NCI-H2081 (cell line): ENCODE measurements around the gene GRIK4.

Experiments used
- DNase-seq, 2 experiments: peaks; one replicate each; lab custom pipeline; 2025; lab: John Stamatoyannopoulos, UW

Gene GRIK4

DNA sequence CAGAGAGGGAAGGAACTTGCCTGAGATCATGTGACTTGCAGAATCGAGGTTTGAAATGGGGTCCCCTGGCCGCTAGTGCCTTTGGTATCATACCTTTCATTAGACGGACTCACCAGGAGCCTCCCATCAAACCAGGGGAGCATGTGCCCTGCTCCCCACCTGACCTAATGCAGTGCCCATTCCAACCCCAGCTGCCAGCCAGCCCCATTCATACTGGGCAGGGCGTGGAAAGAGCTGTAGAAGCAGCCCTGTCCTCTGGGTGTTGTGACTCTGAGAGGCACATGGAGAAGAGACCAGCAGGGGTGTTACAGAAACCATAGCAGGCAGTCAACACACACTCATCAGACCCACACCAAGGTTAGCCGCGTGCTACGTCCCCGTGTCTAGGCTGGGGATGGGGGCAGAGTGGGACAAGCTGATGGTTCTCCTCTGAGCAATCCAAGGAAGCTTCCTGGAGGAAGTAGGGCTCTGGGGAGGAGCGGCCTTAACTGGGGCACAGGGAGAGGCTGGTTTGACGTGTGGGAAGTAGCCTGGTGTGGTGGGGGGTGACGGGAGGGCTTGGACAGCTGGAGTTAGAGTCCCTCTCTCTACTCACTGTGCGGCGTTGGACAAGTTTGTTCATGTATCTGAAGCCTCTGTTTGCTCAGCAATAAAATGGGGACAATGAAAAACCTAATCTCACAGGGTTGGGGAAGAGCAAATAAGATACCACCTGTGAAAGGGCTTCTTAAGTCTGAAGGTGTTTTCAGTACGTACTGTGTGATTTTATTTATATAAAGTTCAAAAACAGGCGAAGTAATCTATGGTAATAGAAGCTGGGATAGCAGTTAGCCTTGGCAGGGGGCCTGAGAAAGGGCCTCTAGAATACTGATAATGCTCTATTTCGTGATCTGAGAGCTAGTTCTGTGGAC is 14.0 kb downstream of the GRIK4 start:
- DNase-seq = no peak

DNA sequence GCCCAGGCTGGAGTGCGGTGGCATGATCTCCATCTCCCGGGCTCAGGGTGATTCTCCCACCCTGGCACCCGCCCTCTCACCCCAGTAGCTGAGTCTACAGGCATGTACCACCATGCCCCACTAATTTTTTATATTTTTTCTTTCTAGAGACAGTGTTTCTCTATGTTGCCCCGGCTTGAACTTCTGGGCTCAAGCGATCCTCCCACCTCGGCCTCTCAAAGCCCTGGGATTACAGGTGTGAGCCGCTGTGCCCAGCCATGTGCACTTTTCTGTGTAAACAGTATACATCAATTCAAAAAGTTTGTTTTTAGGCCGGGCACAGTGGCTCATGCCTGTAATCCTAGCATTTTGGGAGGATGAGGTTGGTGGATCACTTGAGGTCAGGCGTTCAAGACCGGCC is 14.7 kb downstream of the GRIK4 start:
- DNase-seq = no peak

DNA sequence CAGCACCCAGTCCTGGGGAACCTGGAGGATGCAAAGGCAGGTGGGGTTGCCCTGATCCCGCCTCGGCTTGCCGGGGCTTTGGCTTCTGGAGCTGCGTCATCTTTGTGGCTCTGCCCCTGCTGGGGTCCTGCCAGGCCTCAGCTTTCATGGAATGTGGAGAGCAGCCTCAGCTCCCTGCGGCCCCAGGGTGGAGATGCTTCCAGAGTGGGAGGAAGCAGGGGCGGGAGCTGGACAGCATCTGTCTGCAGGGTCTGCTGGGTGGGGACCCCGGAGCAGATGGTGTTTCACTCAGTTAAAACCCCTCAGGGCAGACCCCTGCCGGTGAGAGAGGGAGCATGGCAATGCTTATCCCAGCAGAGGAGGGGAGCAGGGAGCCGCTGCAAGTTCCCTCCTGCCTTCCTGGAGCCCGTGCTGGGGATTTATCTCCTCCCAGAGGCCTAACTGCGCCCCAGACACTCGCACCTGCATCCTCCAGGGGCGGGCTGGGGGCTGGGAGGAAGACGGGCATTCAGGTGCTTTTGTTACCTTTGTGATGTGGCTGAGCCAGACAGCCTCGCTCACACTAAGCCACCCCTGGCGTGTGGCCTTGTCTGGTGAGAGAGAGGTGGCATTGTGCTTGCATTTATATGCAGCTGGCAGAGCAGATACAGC is 15.7 kb downstream of the GRIK4 start:
- DNase-seq = peak in 1 of 2 experiments; percentile 36

DNA sequence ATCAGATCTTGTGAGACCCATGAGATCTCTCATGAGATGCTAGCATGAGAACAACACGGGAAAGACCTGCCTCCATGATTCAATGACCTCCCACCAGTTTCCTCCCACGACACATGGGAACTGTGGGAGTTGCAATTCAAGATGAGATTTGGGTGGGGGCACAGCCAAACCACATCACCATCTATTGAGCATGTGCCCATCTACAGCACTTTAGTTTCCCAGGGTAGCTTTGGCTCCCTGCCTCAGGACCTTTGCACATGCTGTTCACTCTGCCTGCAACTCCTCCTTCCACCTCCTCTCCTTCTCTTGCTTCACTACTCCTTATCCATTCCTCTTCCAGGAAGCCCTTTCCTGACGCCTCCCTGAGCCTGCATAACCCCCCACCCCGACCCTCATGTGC is 17.2 kb downstream of the GRIK4 start:
- DNase-seq = no peak

DNA sequence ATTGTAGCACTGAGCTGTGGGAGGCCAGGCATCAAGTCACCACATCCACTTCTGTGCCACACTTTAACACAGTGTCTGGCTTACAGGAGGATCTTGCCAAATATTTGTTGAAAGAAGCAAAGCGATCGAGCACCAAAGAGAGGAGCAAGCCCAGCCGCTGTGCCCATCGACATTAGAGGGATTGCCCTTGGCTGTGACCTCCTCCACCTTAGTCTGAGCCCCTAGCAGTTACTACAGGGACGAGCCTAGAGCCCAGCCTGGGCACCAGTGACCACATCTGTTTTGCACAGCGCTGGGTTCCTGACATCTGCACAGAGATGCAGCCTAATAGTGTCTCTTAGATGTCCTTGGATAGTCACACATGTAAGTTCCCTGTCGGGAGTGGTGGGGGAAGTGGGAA is 17.7 kb downstream of the GRIK4 start:
- no peak for DNase-seq

DNA sequence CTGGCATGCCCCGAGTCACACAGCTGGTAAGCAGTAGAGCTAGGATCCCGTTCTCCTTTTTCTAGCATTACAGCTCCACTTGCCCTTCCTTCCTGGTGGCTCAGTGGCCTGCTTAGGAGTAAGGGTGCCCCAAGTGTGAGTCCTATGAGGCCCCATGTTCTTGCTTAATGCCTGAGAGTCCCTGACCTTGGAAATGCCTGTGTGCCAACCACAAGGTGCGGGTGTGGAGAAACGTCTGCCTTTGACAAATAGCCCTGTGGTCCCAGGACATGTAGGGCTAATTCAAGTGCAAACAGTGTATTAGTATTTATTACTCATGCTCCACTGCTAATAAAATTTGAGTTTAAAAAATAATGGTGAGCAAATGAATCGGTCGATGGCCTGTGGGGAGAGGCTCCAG is 18.4 kb downstream of the GRIK4 start:
- no peak for DNase-seq

DNA sequence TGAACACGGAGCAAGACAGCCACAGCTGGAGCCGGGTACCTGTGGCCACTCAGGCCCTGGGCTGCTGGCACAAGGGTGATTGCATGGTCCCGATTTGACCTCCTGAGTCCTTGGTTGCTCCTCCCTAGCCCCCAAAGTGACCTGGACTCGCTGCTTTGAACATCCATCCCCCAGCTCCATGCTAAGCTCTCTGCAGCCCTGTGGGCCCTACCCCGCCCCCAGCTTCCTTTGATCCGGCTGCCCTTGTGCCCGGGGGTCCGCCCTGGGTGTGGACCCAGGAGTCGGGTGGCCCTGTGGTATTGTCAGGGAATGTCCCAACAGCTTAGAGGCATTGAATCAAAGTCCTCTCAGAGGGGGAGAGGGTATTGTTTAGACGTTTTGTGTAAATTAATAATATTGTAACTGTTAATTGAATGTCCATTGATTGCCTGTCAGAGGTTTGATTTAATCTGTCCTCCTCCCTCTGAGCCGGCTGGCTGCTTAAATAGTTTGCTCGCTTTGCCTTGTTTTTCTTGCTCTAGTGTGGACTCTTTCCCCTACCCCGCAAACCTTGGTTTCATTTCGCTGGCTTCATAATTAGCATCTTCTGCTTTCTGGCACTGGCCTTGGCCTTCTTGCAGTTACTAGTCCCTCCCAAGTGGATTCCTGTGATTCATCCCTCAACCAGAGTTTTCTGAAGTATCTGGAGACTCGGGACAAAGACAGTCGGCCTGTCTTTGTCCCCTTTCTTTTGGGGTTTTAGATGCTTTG is 20.7 kb downstream of the GRIK4 start:
- DNase-seq = no peak

DNA sequence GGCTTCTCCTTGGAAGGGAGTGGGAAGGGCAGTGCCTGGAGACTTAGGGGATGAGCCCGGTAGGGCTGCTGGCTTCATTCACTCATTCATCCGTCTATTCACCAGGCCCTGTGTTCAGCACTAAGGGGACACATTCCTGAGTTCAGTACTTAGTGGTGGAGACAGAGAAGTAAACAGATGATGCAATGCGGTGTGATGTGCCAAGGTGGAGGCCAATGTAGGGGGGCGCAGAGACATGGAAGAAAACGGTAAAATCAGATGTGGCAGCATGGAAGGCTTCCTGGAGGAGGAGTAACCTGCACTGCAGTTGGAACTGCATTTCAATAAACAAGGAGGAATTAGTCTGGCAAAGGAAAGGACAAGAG is 21.3 kb downstream of the GRIK4 start:
- no peak for DNase-seq

DNA sequence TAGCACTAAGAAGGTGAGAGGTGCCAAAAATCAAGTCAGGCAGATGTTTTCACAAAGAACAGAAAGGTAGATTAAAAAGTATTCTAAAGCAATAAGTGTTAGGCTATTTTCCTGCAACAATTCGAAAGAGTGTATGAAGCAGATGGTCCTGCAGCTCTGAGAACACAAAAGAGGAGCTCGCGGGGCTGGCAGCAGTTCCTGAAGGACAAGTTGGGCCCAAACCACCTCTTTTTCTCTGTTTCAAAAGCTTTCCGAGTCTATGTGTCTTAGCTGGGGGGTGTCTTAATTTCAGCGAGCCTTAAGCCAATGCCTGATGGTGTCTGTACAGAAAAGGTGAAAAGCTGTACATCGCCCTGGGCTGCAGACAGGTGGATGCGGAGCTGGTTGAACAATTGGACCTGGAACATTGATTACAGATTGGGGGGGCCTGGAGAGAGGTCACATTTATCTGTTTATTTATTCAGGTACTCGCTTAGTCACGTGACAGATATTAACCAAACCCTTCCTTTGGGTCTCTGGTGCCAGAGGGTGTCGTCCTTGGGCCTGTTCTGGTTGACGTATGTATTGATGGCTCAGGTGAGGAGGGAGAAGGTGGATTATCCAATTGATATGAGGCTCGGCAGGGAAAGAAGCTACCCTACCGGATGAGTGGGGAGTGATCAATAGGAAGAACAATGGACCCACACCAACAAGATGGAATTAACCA is 24.7 kb downstream of the GRIK4 start:
- no peak for DNase-seq

DNA sequence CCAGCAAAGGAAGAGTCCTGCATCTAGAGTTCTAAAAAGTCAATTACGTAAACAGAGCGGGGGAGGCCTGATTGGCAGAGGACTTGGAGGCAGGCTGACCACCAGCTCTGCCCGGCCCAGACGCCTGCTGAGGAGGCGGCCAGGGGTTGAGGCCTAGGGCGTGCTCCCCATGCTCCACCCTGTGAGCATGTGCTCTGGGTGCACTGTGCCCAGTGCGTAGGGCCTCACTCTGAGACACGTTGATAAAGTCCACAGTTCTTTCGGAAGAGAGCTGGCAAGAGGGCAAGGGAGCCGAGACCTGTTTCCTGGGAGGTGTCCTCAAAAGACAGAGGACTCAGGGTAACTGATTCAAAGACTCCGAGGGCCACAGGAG is 25.2 kb downstream of the GRIK4 start:
- no peak for DNase-seq

DNA sequence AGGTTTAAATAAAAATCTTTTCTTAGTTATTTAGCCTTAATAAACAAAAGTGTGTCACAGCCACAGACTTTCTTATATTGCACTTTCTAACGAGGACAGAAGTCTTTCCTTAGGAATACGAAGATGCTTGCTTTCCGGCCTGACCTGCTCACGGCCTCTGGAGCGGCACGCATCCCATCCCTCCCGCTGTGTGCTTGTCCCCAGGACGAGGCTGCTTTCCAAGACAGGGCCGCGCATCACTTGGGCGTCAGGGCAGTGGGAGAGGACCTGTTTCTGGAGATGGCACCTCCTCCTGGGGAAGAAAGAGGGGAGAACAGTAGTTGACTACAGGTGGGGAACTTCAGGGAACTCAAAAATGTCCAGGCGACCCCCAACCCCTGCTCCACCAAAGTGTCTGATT is 26.4 kb downstream of the GRIK4 start:
- no peak for DNase-seq

DNA sequence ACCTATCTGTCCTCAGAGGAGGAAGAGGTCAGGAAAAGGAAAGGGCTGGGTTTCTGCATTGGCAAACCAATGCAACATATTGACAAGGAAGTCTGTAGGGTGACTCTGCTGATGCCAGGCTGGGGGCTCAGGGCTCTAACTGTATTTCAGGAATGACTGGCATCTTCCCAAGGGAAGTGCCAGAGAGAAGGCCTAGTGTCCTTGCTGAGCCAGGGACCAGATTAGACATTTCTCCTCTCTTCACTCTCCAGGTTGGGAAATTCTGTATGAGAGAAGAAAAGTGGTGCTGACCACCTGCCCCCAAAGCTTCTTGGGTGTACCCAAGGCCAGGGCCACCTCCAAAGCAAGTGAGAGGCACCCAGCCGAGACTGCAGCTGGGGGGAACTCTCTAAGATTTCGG is 27.2 kb downstream of the GRIK4 start:
- DNase-seq = no peak

DNA sequence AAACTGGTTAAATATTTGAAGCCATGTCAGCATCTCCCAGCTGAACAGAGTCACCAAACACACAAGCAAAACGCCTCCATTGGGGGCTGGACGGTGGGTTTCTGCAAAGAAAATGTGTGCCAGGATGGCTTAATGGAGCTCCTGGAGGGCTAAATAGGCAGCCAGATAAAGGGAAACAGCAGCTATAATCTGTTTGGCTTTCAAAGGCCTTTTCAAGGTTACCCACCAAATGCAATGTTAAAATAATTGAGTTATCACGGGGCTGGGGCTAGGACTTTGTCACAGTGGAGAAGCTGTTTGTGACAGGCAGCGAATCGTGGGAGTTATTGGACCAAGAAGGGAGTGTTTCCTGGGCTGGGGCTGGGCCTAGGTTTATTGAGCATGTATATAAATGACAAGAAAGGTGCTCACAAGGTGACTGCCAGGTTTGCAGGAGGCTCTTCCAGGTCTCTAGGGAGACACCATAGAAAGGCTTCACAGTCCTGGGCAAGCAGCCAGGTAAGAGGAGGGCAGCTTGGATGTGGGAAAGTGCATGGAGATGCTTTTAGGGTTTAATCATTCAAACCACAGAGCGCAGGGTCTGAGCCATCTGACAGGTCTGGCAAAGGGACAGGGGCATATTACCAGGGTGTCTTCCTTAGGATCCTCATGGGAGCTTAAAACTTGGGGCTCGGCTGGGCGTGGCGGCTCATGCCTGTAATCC is 28.3 kb downstream of the GRIK4 start:
- DNase-seq = peak; percentile 13 to 41

DNA sequence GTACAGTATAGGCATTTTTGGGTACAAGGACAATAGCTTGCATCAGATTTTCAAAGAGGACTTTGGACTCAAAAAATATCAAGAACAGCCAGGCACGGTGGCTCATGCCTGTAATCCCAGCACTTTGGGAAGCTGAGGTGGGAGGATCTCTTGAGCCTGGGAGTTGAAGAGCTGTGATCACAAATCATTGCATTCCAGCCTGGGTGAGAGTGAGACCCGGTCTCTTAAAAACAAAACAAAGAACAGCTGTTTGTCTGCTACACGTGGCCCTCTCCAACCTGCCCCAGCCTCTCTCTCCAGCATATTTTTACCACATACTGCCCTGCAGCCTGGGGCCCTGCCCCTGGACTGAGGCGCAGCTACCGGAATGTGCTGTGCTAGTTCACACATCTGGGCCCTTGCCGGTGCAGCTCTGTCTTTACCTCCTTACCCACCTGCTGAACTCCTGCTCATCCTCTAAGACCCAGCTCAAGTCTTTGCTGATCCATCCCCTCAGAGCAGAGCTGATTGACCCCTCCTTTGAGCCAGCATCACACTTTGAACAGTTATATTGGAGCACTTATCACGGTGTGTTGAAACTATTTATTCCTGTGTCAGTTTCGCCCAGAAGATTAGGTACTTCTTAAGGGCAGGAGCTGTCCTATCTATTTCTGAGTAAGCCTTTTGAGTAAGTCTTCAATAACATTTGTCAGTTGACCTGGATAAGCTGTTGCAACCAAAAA is 29.4 kb downstream of the GRIK4 start:
- no peak for DNase-seq

DNA sequence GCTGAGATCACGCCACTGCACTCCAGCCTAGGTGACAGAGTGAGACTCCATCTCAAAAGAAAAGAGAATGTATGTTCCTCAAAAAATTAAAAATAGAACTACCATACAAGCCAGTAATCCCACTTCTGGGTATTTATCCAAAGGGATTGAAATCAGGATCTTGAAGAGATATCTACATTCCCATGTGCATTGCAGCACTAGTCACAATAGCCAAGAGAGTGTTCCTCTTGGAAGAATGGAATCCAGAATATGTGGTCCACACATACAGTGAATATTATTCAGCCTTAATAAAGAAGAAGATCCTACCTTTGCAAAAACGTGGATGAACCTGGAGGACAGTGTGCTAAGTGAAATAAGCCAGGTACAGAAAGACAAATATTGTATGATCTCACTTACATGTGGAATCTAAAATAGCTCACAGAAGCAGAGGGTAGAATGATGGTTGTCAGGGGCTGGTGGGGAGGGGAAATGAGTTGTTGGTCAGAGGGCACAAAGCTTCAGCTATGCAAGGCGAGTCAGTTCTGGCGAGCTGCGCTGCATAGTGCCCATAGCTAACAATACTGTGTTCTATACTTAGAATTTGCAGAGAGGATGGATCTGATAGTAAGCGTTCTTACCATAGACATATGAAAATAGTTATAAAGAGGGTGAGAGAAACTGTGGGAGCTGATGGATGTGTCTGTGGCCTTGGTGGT is 32.1 kb downstream of the GRIK4 start:
- DNase-seq = no peak

DNA sequence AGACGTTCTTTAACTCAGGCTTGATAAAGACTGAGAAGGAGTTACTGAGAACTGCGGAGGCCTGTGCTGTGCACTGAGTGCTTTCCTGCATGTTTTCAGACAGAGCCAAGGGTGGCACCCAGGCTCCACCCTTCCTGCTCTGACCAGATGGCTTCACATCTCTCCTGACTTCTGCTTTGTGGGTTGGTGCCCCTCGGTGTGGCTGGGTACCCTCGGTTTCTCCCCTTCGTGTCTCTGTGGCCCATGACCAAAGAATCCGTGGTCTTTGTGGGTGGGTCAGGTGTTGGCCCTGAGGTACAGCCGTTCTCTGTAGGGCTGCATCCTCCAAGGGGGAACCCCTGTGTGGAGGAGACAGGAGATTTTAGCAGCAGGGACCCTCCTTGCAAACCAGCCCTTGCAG is 34.3 kb downstream of the GRIK4 start:
- no peak for DNase-seq

DNA sequence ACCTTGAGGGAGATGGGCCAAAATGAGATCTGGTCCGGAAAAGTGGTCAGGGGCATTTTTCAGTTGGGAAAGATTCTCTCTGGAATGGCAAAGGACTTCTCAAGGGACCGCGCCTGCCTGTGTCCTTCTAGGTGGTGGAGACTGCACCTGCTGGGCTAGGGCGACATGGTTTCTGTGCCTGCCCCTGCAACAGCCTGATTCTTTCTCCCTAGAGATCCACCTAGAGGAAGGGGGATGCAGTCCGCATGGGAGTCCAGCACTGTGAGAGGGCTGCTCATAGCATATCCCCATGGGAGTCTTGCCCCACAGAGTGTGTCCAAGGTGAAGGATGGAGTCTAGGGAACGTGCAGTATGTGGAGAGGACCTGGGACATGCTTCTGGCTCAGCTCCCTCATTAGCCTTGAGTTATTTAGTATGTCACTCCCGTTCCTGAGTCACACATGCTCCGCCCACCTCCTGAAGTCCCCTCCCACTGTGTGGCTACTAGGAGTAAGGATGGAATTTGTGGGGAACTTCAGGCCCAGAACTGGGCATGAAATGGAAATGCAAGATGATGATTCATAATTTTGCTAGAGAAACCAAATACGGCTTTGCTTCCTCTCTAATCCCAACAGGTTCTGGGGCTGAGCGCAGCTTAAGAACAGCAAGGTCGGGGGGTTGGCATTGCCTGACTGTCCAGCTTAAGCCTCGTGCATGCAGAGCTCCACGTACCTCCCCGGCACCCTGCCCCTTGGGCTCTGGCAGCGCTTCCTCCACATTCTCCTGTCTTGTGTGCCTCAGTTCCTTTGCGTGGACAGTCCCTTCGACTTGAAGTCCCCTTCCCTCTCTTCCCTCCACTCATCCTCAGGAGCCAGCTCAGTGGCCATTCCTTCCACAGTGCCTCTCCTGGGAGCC is 35.0 kb downstream of the GRIK4 start:
- DNase-seq = no peak

DNA sequence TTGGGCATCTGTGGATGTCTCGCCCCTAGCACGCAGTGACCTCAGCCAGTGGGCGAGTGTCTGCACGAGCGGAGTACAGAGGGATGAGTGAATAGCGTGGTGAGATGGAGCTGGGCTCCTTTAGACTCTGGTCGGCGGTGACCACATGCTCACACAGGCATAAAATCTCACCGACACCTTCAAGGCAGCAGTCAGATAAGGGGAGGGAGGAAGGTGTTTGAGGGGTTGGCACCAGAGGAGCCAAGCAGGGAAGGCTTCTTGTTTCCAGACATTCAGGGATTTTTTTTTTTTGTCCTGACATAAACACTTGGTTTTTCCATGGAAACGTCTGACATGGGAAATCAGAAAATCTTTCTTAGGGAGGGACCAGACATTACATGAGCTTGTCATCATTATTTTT is 35.8 kb downstream of the GRIK4 start:
- no peak for DNase-seq
